PFSK-1 (cell line): ENCODE results near the gene FCMR.

Source experiments
- FOXP2 ChIP-seq: optimal IDR thresholded peaks from 2 replicates; pipeline ENCODE3; 2011; ENCODE audit warnings: borderline replicate concordance, control low read depth, inconsistent platforms; ENCODE audit not compliant: insufficient read depth; ENCODE audit errors: extremely low read length, extremely low read depth
- POLR2AphosphoS5 ChIP-seq: IDR thresholded peaks from 2 replicates; pipeline ENCODE4 v1.6.1; 2012; ENCODE audit warnings: low read depth, mild to moderate bottlenecking, control low read depth, low read length, moderate library complexity
- SIN3A ChIP-seq: IDR thresholded peaks from 2 replicates; pipeline ENCODE4 v1.6.1; 2012; ENCODE audit warnings: mild to moderate bottlenecking, low read length, moderate library complexity, borderline replicate concordance; ENCODE audit not compliant: insufficient read depth
- TAF1 ChIP-seq: IDR thresholded peaks from 2 replicates; pipeline ENCODE4 v1.6.1; 2012; ENCODE audit warnings: low read length, control low read depth, borderline replicate concordance; ENCODE audit not compliant: insufficient read depth
- TF ChIP-seq, protein P1 (sequence below), 2 experiments: IDR thresholded peaks; 2 replicates each; pipeline versions ENCODE4 v1.6.1 to v1.8.0; 2011 to 2012; ENCODE audit warnings: low read depth in 2 of 2, low read length in 2 of 2, control low read depth in 1 of 2, inconsistent platforms in 1 of 2, mild to moderate bottlenecking in 1 of 2, moderate library complexity in 1 of 2; ENCODE audit not compliant: insufficient read depth in 1 of 2

FCMR gene

DNA sequence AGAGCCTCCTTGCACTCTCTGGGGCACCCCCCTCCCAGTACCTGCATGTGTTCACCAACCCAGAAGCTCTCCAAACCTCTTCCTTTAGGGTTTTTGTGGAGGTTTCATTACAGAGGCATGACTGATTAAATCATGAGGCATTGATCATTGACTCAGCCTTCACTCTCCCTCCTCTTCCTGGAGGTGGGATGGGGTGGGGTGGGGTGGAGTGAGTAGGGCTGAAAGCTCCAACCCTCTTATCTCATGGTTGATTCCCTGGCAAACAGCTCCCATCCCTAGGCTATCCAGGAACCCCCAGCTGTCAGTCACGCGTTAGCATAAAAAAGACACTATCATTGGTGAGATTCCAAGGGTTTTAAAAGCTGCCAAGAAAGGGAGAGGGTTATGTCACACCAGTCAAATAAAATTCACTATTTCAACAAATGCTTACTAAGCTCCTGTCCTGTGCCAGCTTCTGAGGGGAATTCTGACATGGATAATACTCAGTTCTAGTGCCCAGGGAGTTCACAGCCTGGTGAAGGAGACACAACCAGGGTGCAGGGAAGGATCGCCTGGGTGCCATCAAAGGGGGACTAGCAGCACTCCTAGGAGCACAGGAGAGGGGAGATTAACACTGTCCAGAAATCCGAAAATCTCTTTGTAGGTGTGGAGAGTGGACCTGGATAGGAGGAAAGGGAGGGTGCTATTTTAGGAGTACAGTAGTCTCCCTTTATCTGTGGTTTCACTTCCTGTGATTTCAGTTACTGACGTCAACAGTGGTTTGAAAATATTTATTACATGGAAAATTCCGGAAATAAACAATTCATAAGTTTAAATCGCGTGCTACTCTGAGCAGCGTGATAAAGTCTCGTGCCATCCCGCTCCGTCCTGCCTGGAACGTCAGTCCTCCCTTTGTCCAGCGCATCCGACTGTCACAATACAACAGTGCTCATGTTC lies 31.3 kb downstream of the FCMR start:
- TF ChIP-seq TAF1, result no peak
- TF ChIP-seq POLR2AphosphoS5, result no peak
- TF ChIP-seq, protein P1, sequence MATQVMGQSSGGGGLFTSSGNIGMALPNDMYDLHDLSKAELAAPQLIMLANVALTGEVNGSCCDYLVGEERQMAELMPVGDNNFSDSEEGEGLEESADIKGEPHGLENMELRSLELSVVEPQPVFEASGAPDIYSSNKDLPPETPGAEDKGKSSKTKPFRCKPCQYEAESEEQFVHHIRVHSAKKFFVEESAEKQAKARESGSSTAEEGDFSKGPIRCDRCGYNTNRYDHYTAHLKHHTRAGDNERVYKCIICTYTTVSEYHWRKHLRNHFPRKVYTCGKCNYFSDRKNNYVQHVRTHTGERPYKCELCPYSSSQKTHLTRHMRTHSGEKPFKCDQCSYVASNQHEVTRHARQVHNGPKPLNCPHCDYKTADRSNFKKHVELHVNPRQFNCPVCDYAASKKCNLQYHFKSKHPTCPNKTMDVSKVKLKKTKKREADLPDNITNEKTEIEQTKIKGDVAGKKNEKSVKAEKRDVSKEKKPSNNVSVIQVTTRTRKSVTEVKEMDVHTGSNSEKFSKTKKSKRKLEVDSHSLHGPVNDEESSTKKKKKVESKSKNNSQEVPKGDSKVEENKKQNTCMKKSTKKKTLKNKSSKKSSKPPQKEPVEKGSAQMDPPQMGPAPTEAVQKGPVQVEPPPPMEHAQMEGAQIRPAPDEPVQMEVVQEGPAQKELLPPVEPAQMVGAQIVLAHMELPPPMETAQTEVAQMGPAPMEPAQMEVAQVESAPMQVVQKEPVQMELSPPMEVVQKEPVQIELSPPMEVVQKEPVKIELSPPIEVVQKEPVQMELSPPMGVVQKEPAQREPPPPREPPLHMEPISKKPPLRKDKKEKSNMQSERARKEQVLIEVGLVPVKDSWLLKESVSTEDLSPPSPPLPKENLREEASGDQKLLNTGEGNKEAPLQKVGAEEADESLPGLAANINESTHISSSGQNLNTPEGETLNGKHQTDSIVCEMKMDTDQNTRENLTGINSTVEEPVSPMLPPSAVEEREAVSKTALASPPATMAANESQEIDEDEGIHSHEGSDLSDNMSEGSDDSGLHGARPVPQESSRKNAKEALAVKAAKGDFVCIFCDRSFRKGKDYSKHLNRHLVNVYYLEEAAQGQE (IDR thresholded peaks at IDR 0.05; ENCODE audit: insufficient read depth in 1 of 2, low read depth in 2 of 2, low read length in 2 of 2), result no peak
- TF ChIP-seq FOXP2, result no peak
- TF ChIP-seq SIN3A, result no peak

DNA sequence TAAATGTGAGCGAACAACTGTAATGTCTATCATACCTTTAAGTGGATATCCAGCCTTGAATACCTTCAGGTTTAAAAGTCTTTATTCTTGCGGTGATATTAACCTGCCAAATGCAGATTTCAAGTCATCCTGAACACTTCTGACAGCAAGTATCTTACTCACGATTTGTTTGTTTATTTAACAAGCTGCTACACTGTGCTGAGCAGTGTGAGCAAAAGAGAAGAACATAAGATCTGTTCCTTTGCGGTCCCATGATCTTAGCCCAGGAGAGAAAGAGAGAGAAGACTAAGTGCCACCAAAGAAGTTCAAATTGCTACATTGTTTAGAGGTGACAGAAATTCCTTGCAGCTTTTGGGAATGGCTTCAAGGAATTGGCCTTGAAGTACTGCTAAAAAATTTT lies 34.0 kb downstream of the FCMR start:
- TF ChIP-seq POLR2AphosphoS5 (no peak), FOXP2 (no peak), SIN3A (no peak)

DNA sequence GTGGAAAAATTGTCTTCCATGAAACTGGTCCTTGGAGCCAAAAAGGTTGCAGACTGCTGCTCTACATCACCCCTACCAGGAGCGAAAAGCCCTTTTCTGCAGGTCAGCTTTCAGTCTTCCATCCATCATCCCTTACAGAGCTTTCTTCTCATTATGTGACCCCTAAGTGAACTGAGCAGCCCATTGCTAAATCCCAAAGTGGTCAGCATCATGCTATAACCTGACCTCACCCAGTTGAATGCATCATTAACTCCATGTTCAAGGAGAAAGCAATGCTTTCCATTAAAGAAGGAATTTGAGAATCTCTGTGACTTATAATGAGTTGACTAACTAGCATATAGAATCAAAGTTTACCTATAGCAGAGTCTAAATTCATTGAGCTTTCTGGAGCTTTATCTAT lies 34.9 kb downstream of the FCMR start:
- TF ChIP-seq, protein P1 (IDR thresholded peaks at IDR 0.05; ENCODE audit: insufficient read depth in 1 of 2, low read depth in 2 of 2, low read length in 2 of 2), result no peak
- no peak for TF ChIP-seq TAF1
- no peak for TF ChIP-seq POLR2AphosphoS5
- no peak for TF ChIP-seq SIN3A
- no peak for TF ChIP-seq FOXP2

- TF ChIP-seq POLR2AphosphoS5, result no peak
- no peak for TF ChIP-seq TAF1
- TF ChIP-seq, protein P1 (IDR thresholded peaks at IDR 0.05; ENCODE audit: insufficient read depth in 1 of 2, low read depth in 2 of 2, low read length in 2 of 2), result no peak
- TF ChIP-seq SIN3A, result no peak
- TF ChIP-seq FOXP2, result no peak
Measured at GRCh38 chr1:206885341-206886060, 36.2 kb downstream of the FCMR start.

- TF ChIP-seq TAF1 (no peak), SIN3A (no peak), POLR2AphosphoS5 (no peak), FOXP2 (no peak)
- TF ChIP-seq, protein P1 (IDR thresholded peaks at IDR 0.05; ENCODE audit: insufficient read depth in 1 of 2, low read depth in 2 of 2, low read length in 2 of 2), result no peak
Measured at GRCh38 chr1:206883876-206884275, 37.9 kb downstream of the FCMR start.
